Trophoblast cell (in vitro differentiated cells and primary cell): Measurements from ENCODE around the gene NTM.

ENCODE experiments used
- DNase-seq, 2 donors: peaks; one replicate each; pipeline ENCODE4 v3.0.0-alpha.2; 2016
- H2AFZ ChIP-seq: 2 replicates; pipeline ENCODE4 v1.6.1; 2013; ENCODE audit warnings: low read length, moderate library complexity, mild to moderate bottlenecking; ENCODE audit not compliant: insufficient read depth, poor library complexity
- H2AK5ac ChIP-seq: 2 replicates; pipeline ENCODE4 v1.6.1; 2013; ENCODE audit warnings: mild to moderate bottlenecking, low read length
- H2BK120ac ChIP-seq: 2 replicates; pipeline ENCODE4 v1.6.1; 2013; ENCODE audit warnings: low read length, mild to moderate bottlenecking, moderate library complexity; ENCODE audit not compliant: insufficient read depth, poor library complexity
- H2BK12ac ChIP-seq: 2 replicates; pipeline ENCODE4 v1.6.1; 2013; ENCODE audit warnings: mild to moderate bottlenecking, low read length, moderate library complexity
- H2BK5ac ChIP-seq: 2 replicates; pipeline ENCODE4 v1.6.1; 2013; ENCODE audit warnings: low read length, low read depth, moderate library complexity, mild to moderate bottlenecking; ENCODE audit not compliant: poor library complexity
- H3K14ac ChIP-seq: 2 replicates; pipeline ENCODE4 v1.6.1; 2013; ENCODE audit warnings: mild to moderate bottlenecking, low read length
- H3K18ac ChIP-seq: 2 replicates; pipeline ENCODE4 v1.6.1; 2013; ENCODE audit warnings: mild to moderate bottlenecking, low read length
- H3K23ac ChIP-seq: 2 replicates; pipeline ENCODE4 v1.6.1; 2013; ENCODE audit warnings: low read length
- H3K27ac ChIP-seq: 2 replicates; pipeline ENCODE4 v1.5.1; 2013; ENCODE audit warnings: low read depth, mild to moderate bottlenecking, inconsistent platforms, low read length, moderate library complexity
- H3K27me3 ChIP-seq: 2 replicates; pipeline ENCODE4 v1.6.1; 2013; ENCODE audit warnings: inconsistent platforms, mild to moderate bottlenecking, low read length, moderate library complexity; ENCODE audit not compliant: insufficient read depth
- H3K36me3 ChIP-seq, 2 experiments: 1 replicate in 1 of 2; 2 replicates in 1 of 2; pipeline ENCODE4 v1.6.1; 2013; ENCODE audit warnings: low read length in 2 of 2, mild to moderate bottlenecking in 2 of 2, moderate library complexity in 1 of 2; ENCODE audit not compliant: insufficient read depth in 2 of 2, control insufficient read depth in 1 of 2
- H3K4ac ChIP-seq: 2 replicates; pipeline ENCODE4 v1.6.1; 2013; ENCODE audit warnings: low read depth, mild to moderate bottlenecking, low read length, moderate library complexity
- H3K4me1 ChIP-seq, 2 experiments: 1 replicate in 1 of 2; 2 replicates in 1 of 2; pipeline ENCODE4 v1.6.1; 2013; ENCODE audit warnings: low read length in 2 of 2, mild to moderate bottlenecking in 2 of 2, moderate library complexity in 1 of 2; ENCODE audit not compliant: insufficient read depth in 2 of 2, control insufficient read depth in 1 of 2
- H3K4me2 ChIP-seq: 2 replicates; pipeline ENCODE4 v1.6.1; 2013; ENCODE audit warnings: inconsistent platforms, mild to moderate bottlenecking, low read length, moderate library complexity
- H3K4me3 ChIP-seq: 2 replicates; pipeline ENCODE4 v1.5.1; 2013; ENCODE audit warnings: mild to moderate bottlenecking, low read depth, low read length, inconsistent platforms
- H3K79me1 ChIP-seq: one replicate; pipeline ENCODE4 v1.6.1; 2013; ENCODE audit warnings: low read length
- H3K79me2 ChIP-seq: 2 replicates; pipeline ENCODE4 v1.6.1; 2013; ENCODE audit warnings: low read length, mild to moderate bottlenecking; ENCODE audit not compliant: control insufficient read depth, insufficient read depth, poor library complexity
- H3K9ac ChIP-seq: 2 replicates; pipeline ENCODE4 v1.6.1; 2013; ENCODE audit warnings: mild to moderate bottlenecking, low read length
- H3K9me3 ChIP-seq: 2 replicates; pipeline ENCODE4 v1.6.1; 2013; ENCODE audit warnings: low read depth, mild to moderate bottlenecking, control low read depth, inconsistent platforms, low read length; ENCODE audit not compliant: insufficient read depth
- H4K12ac ChIP-seq: 2 replicates; pipeline ENCODE4 v1.6.1; 2013; ENCODE audit warnings: low read depth, mild to moderate bottlenecking, low read length, moderate library complexity
- H4K8ac ChIP-seq: 2 replicates; pipeline ENCODE4 v1.6.1; 2013; ENCODE audit warnings: low read depth, mild to moderate bottlenecking, low read length, moderate library complexity
- H4K91ac ChIP-seq: one replicate; pipeline ENCODE4 v1.6.1; 2013; ENCODE audit warnings: low read depth, mild to moderate bottlenecking, low read length, moderate library complexity
- WGBS: extraction: QIAGEN DNeasy Blood & Tissue Kit; methylation state at CpG from one replicate; pipeline ENCODE4 v1.1.7; 2013; ENCODE audit warnings: missing lambda C conversion rate; ENCODE audit not compliant: insufficient read length, insufficient coverage; ENCODE audit errors: extremely low coverage; 5-methylcytosine and 5-hydroxymethylcytosine counted together

Gene NTM

DNA sequence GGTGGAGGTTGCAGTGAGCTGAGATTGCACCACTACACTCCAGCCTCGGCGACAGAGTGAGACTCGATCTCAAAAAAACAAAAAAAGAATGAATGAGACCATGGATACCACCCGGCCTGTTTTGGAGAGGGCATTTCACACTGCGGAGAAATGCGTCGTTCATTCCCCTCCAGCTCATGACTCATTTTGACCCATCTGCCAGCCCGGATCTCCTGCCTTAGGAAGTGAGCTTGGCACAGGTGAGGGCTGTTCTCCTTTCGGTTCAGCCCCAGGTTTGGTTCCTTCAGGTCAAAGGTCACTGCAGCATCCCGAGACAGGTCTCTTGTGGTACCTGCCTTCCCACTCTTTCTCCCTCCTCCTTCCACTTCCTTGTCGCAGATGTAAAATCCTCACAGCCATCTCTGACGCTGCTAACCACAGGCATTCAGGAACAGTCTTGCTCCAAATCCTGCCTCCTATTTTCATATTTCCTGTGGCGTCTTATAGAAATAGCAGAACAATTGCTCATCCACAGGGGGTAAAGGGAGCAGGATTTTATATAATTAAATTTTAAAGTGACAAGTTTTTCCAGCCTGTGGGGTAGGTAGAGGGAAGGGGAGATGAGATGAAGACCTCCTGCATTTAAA is 517.9 kb downstream of the NTM start:
- H3K4ac ChIP-seq = no peak overlapping the region
- H3K9ac ChIP-seq = no peak overlapping the region
- H3K79me2 ChIP-seq = no peaks in the 10 kb centered on the region
- H2AFZ ChIP-seq = no peak overlapping the region
- H2AK5ac ChIP-seq = no peak overlapping the region
- peak; percentile 7 to 32 for DNase-seq
- WGBS = no CpG with 5 or more reads among the region's 13 CpGs
- H3K36me3 ChIP-seq = no peaks in the 10 kb centered on the region
- no peaks in the 10 kb centered on the region for H3K9me3 ChIP-seq
- H3K27me3 ChIP-seq = no peaks in the 10 kb centered on the region
- H3K4me2 ChIP-seq = no peak overlapping the region
- no peak overlapping the region for H4K91ac ChIP-seq
- H3K18ac ChIP-seq = no peak overlapping the region
- no peak overlapping the region for H2BK120ac ChIP-seq
- H2BK12ac ChIP-seq = no peak overlapping the region
- no peaks in the 10 kb centered on the region for H3K79me1 ChIP-seq
- H4K12ac ChIP-seq = no peak overlapping the region
- no peak overlapping the region for H4K8ac ChIP-seq
- no peak overlapping the region for H3K23ac ChIP-seq
- no peak overlapping the region for H3K4me3 ChIP-seq
- no peak overlapping the region for H3K27ac ChIP-seq
- H2BK5ac ChIP-seq = no peak overlapping the region
- H3K4me1 ChIP-seq = peaks cover 2% of the 10 kb centered on the region in 2 experiments
- no peak overlapping the region for H3K14ac ChIP-seq

DNA sequence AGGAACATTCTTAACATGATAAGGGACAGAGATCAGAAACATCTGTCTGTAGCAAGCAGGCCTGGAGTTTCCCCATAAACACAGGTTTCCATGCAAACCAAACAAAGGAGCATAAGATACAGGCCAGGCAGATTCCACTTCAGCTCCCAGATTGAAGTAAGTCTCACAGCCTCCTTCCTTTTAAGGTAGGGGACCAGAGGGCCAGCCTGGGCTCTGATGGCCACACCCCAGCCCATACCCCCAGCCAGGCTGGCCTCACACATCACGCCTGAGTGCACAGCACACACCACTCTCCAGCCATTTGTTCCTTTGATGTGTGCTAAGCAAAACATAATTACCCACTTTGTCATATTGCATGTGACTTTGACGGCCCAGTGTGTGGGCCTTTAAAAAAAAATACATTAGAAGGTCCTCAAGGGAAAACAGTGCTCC is 518.7 kb downstream of the NTM start:
- no peak overlapping the region for H3K14ac ChIP-seq
- H3K23ac ChIP-seq = no peak overlapping the region
- no peak overlapping the region for H3K27ac ChIP-seq
- no peak overlapping the region for H3K4ac ChIP-seq
- no peaks in the 10 kb centered on the region for H3K27me3 ChIP-seq
- no peak overlapping the region for H3K9ac ChIP-seq
- no peak overlapping the region for H3K4me2 ChIP-seq
- H3K36me3 ChIP-seq = no peaks in the 10 kb centered on the region
- no peak overlapping the region for H2AK5ac ChIP-seq
- no peak overlapping the region for H4K91ac ChIP-seq
- no peaks in the 10 kb centered on the region for H3K9me3 ChIP-seq
- no peaks in the 10 kb centered on the region for H3K79me1 ChIP-seq
- H3K4me3 ChIP-seq = no peak overlapping the region
- no CpG with 5 or more reads among the region's 2 CpGs for WGBS
- peak; percentile 28 to 36 for DNase-seq
- H3K18ac ChIP-seq = no peak overlapping the region
- no peak overlapping the region for H2BK5ac ChIP-seq
- H2BK120ac ChIP-seq = no peak overlapping the region
- H4K12ac ChIP-seq = no peak overlapping the region
- H4K8ac ChIP-seq = no peak overlapping the region
- H3K4me1 ChIP-seq = peaks cover 2% of the 10 kb centered on the region in 2 experiments
- H3K79me2 ChIP-seq = no peaks in the 10 kb centered on the region
- H2BK12ac ChIP-seq = no peak overlapping the region
- H2AFZ ChIP-seq = no peak overlapping the region

DNA sequence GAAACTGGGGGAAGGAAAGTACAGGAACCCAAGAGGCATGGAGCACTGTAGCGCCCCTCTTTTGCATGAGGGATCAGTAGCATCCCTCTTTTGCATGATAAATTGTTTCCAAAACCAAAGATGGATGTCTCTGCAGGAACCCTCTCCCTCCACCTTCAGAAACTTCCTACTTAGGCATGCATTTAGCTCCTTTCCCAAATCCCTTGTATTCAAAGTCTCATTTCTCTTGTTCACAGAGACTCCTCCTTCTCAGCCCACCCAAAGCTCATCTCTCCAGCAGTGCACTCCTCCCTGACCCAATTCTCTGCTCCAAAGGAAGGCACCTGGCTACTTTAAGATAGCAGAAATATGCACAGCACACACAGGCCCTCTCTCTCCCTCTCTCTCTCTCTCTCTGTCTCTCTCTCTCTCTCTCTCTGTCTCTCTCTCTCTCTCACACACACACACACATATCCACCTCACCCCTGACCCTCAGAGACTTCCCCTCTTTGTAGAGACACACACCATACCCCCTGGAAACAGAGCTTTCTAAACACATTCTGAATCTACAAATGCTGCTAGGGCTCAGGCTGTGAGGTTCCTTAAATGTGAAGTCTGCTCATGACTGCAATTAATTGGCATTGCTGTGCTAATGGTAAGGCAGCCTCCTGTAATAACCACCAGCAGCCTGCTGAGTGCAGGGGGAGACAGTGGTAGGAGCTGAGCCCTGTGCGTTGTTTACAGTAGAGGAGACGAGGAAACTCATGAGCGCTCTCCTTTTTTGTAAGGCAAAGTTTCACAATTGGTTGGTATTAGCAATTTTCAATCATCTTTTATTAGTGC is 519.6 kb downstream of the NTM start:
- Histone ChIP-seq H3K4me3 (no peak overlapping the region), H3K23ac (no peak overlapping the region), H2AK5ac (no peak overlapping the region), H4K12ac (no peak overlapping the region), H4K8ac (no peak overlapping the region), H3K27ac (no peak overlapping the region), H3K9ac (no peak overlapping the region), H2BK120ac (no peak overlapping the region), H2BK5ac (no peak overlapping the region), H4K91ac (no peak overlapping the region), H2AFZ (no peak overlapping the region), H3K4me2 (no peak overlapping the region), H3K4me1 (peaks cover 2% of the 10 kb centered on the region in 2 experiments), H2BK12ac (no peak overlapping the region), H3K27me3 (no peaks in the 10 kb centered on the region), H3K79me1 (no peaks in the 10 kb centered on the region), H3K14ac (no peak overlapping the region), H3K36me3 (no peaks in the 10 kb centered on the region), H3K79me2 (no peaks in the 10 kb centered on the region), H3K4ac (no peak overlapping the region), H3K18ac (no peak overlapping the region), H3K9me3 (no peaks in the 10 kb centered on the region)
- WGBS = no CpG with 5 or more reads among the region's 4 CpGs
- DNase-seq = no peak

DNA sequence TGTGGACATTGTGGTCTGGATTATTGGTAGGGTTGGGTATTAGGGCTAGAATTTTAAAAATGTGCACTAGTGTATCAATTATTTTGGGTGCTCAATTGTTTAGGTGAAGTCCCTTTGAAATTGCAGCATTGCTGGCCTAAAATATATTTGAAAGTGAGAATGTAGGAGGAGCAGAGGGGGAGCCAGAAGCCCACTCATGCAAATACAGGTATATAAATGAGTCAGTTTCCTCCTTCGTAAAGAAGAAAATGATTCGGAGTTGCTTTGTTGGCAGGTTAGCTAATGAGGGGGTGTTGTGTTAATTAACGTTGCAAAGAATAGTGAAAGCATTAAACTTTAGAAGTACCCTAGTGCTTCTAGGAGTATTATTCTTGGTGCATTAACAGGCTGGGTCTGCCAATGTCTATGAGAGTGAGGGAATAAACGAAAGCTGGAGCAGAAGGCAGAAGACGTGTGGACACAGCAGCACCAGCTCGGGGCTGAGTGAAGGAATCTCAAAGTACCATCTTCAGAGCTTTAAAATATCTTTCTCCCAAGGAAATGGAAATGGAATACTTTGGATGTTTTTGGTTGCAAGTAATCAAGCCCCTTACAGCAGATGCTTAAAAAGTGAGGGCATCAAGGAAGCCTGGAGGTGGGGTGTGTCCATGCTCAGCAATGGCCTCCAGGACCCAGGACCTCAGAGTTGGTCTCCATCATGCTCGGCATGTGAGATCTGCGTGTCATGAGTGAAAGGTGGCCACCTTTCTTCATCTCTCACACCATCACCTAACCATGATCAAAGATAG is 522.9 kb downstream of the NTM start:
- Histone ChIP-seq H2AK5ac (no peak overlapping the region), H3K79me2 (no peaks in the 10 kb centered on the region)
- no CpG with 5 or more reads among the region's 8 CpGs for WGBS

More for the DNA sequence above, 522.9 kb downstream of the NTM start:
- H2AFZ ChIP-seq = no peak overlapping the region
- no peak overlapping the region for H3K9ac ChIP-seq
- no peak overlapping the region for H3K4me3 ChIP-seq
- no peak overlapping the region for H4K8ac ChIP-seq
- H3K4ac ChIP-seq = no peak overlapping the region
- H4K91ac ChIP-seq = no peak overlapping the region
- no peak overlapping the region for H2BK120ac ChIP-seq
- H3K9me3 ChIP-seq = no peaks in the 10 kb centered on the region
- H3K79me1 ChIP-seq = no peaks in the 10 kb centered on the region
- no peak overlapping the region for H3K23ac ChIP-seq
- H3K4me1 ChIP-seq = peaks cover 2% of the 10 kb centered on the region in 2 experiments
- no peak overlapping the region for H3K18ac ChIP-seq
- H2BK5ac ChIP-seq = no peak overlapping the region
- no peaks in the 10 kb centered on the region for H3K27me3 ChIP-seq
- no peak overlapping the region for H3K4me2 ChIP-seq
- H3K14ac ChIP-seq = no peak overlapping the region
- no peak overlapping the region for H4K12ac ChIP-seq
- no peaks in the 10 kb centered on the region for H3K36me3 ChIP-seq
- DNase-seq = peak; percentile 15 to 20
- H2BK12ac ChIP-seq = no peak overlapping the region
- H3K27ac ChIP-seq = no peak overlapping the region
